Loucy (cell line): Measurements from ENCODE around the gene DLG2.

Experiments
- H2AFZ ChIP-seq: fragments of 200-600 bp; sonication (generic); 2 replicates; pipeline ENCODE4 v1.6.0; 2016; ENCODE audit warnings: antibody characterized with exemption, mild to moderate bottlenecking, low read length, moderate library complexity
- H3F3A ChIP-seq: fragments of 200-600 bp; 2 replicates; pipeline ENCODE4 v1.6.0; 2016; ENCODE audit warnings: antibody characterized with exemption, low read depth, mild to moderate bottlenecking
- H3K27me3 ChIP-seq: fragments of 200-600 bp; sonication (generic); 2 replicates; pipeline ENCODE4 v1.6.1; 2014; ENCODE audit warnings: low read length, mild to moderate bottlenecking; ENCODE audit not compliant: insufficient read depth, poor library complexity, severe bottlenecking
- H3K36me3 ChIP-seq: fragments of 200-600 bp; sonication (generic); 2 replicates; pipeline ENCODE4 v1.6.1; 2016; ENCODE audit warnings: low read length; ENCODE audit not compliant: insufficient read depth
- H3K4me1 ChIP-seq: fragments of 200-600 bp; sonication (generic); 2 replicates; pipeline ENCODE4 v1.5.1; 2014; ENCODE audit warnings: low read length, mild to moderate bottlenecking; ENCODE audit not compliant: insufficient read depth, poor library complexity, severe bottlenecking
- H3K4me2 ChIP-seq: fragments of 200-600 bp; sonication (generic); 2 replicates; pipeline ENCODE4 v1.6.0; 2014; ENCODE audit warnings: antibody characterized with exemption, low read length, low read depth, mild to moderate bottlenecking; ENCODE audit not compliant: poor library complexity, severe bottlenecking
- H3K4me3 ChIP-seq: fragments of 200-600 bp; sonication (generic); 2 replicates; pipeline ENCODE4 v1.5.1; 2014; ENCODE audit warnings: low read length, mild to moderate bottlenecking, mixed read lengths; ENCODE audit not compliant: poor library complexity, severe bottlenecking
- H3K79me2 ChIP-seq: fragments of 200-600 bp; sonication (generic); 2 replicates; pipeline ENCODE4 v1.6.1; 2014; ENCODE audit warnings: low read length; ENCODE audit not compliant: insufficient read depth
- H3K9ac ChIP-seq: fragments of 200-600 bp; sonication (generic); 2 replicates; pipeline ENCODE4 v1.6.0; 2014; ENCODE audit warnings: mild to moderate bottlenecking, low read depth, low read length, moderate library complexity; ENCODE audit not compliant: poor library complexity, severe bottlenecking
- H3K9me2 ChIP-seq: fragments of 200-600 bp; sonication (generic); replicated peaks from 2 replicates; pipeline ENCODE4 v1.6.1; 2016; ENCODE audit warnings: low read depth, low read length, mixed read lengths
- H3K9me3 ChIP-seq: fragments of 200-600 bp; sonication (generic); 2 replicates; pipeline ENCODE4 v1.6.1; 2014; ENCODE audit warnings: mild to moderate bottlenecking, antibody characterized with exemption, low read length, low read depth; ENCODE audit not compliant: insufficient read depth
- H4K20me1 ChIP-seq: fragments of 200-600 bp; sonication (generic); 2 replicates; pipeline ENCODE4 v1.6.0; 2014; ENCODE audit warnings: antibody characterized with exemption, low read length, mild to moderate bottlenecking; ENCODE audit not compliant: insufficient read depth, poor library complexity, severe bottlenecking
- EZH2phosphoT487 ChIP-seq: fragments of 200-600 bp; IDR thresholded peaks from 2 replicates; pipeline ENCODE4 v1.6.1; 2018; ENCODE audit warnings: antibody characterized with exemption, mild to moderate bottlenecking, moderate library complexity, borderline replicate concordance
- TF ChIP-seq, protein P1 (sequence below): fragments of 200-600 bp; sonication (generic); conservative IDR thresholded peaks from 2 replicates; pipeline ENCODE4 v1.5.1; 2014; ENCODE audit warnings: mild to moderate bottlenecking, antibody characterized with exemption, low read length

The DLG2 gene

DNA sequence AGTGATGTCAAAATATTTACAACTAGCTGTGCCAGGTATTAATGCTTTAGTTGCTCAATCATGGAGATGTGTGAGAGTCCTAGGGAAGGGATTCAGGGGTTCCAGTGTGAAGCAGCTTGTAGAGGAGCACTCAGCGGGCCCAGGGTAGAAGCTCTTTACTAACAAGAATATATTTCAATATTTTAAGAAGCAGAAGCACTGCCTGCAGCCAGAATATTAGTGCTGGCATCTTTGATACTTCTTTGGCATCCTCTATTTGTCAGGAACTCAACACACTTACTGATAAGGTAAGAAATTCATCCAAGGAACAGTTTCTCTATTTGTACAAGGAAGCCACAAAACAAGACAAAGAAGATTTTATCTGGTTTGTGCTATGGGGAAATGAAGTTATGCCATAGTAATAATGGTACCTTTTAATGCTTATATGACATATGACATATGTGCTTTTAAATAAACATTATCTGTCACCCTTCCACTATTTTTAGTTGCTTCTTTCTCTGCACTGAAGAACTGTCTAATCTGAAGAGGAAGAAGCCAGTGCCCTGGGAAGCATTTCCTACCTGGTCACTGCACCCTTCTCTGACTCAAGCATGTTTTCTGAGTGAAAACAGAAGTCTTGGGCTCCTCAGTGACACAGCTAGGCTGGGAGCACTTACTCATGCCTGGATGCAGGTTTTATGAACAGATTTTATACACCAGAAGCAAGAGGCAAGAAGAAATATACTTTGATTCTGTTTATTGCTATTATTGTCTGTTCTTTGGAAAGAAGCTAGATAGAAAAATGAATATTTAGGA lies 1952.8 kb downstream of the DLG2 start:
- H3K36me3 ChIP-seq: no peaks in the 10 kb centered on the region
- H3K4me1 ChIP-seq: no peaks in the 10 kb centered on the region
- no peak for TF ChIP-seq EZH2phosphoT487
- TF ChIP-seq, protein P1, sequence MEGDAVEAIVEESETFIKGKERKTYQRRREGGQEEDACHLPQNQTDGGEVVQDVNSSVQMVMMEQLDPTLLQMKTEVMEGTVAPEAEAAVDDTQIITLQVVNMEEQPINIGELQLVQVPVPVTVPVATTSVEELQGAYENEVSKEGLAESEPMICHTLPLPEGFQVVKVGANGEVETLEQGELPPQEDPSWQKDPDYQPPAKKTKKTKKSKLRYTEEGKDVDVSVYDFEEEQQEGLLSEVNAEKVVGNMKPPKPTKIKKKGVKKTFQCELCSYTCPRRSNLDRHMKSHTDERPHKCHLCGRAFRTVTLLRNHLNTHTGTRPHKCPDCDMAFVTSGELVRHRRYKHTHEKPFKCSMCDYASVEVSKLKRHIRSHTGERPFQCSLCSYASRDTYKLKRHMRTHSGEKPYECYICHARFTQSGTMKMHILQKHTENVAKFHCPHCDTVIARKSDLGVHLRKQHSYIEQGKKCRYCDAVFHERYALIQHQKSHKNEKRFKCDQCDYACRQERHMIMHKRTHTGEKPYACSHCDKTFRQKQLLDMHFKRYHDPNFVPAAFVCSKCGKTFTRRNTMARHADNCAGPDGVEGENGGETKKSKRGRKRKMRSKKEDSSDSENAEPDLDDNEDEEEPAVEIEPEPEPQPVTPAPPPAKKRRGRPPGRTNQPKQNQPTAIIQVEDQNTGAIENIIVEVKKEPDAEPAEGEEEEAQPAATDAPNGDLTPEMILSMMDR: no peak
- no peaks in the 10 kb centered on the region for H3K9me2 ChIP-seq
- H2AFZ ChIP-seq: no peak overlapping the region
- no peaks in the 10 kb centered on the region for H3K9me3 ChIP-seq
- H3F3A ChIP-seq: no peaks in the 10 kb centered on the region
- H3K27me3 ChIP-seq: no peaks in the 10 kb centered on the region
- H3K4me2 ChIP-seq: no peak overlapping the region
- H3K9ac ChIP-seq: no peak overlapping the region
- H3K79me2 ChIP-seq: no peaks in the 10 kb centered on the region
- no peak overlapping the region for H3K4me3 ChIP-seq
- no peaks in the 10 kb centered on the region for H4K20me1 ChIP-seq

- no peaks in the 10 kb centered on the region for H3K36me3 ChIP-seq
- H3K27me3 ChIP-seq: no peaks in the 10 kb centered on the region
- TF ChIP-seq EZH2phosphoT487: no peak
- TF ChIP-seq, protein P1: peak; percentile 42
- no peak overlapping the region for H3K9ac ChIP-seq
- no peaks in the 10 kb centered on the region for H3K9me2 ChIP-seq
- no peak overlapping the region for H2AFZ ChIP-seq
- no peak overlapping the region for H3K4me3 ChIP-seq
- H3K9me3 ChIP-seq: no peaks in the 10 kb centered on the region
- H3F3A ChIP-seq: no peaks in the 10 kb centered on the region
- H3K79me2 ChIP-seq: no peaks in the 10 kb centered on the region
- no peak overlapping the region for H3K4me2 ChIP-seq
- H3K4me1 ChIP-seq: no peaks in the 10 kb centered on the region
- H4K20me1 ChIP-seq: no peaks in the 10 kb centered on the region
These were observed 1955.9 kb downstream of the DLG2 start for GRCh38 chr11:83671289-83671688.

GRCh38 chr11:83666149-83666548 lies 1961.0 kb downstream of the DLG2 start:
- H3K4me2 ChIP-seq: no peak overlapping the region
- no peaks in the 10 kb centered on the region for H3K4me1 ChIP-seq
- H3K79me2 ChIP-seq: no peaks in the 10 kb centered on the region
- no peaks in the 10 kb centered on the region for H3K9me3 ChIP-seq
- no peak overlapping the region for H3K9ac ChIP-seq
- H3K27me3 ChIP-seq: no peaks in the 10 kb centered on the region
- no peaks in the 10 kb centered on the region for H3K36me3 ChIP-seq
- H2AFZ ChIP-seq: no peak overlapping the region
- no peaks in the 10 kb centered on the region for H4K20me1 ChIP-seq
- no peaks in the 10 kb centered on the region for H3K9me2 ChIP-seq
- TF ChIP-seq, protein P1: no peak
- no peak for TF ChIP-seq EZH2phosphoT487
- no peak overlapping the region for H3K4me3 ChIP-seq
- no peaks in the 10 kb centered on the region for H3F3A ChIP-seq
